ENCODE measurements around the gene RAD51B. TPM values are rescaled to one million over a fixed set of nuclear protein-coding genes. Genes with fewer than 3 reads are reported as not detected.

The RAD51B gene
- total and polyA plus RNA-seq, 2 of the 13 experiments (the other 11 are each of a cell fraction or from before 2014, with no cell fraction given): 7.0 to 9.5 TPM

DNA sequence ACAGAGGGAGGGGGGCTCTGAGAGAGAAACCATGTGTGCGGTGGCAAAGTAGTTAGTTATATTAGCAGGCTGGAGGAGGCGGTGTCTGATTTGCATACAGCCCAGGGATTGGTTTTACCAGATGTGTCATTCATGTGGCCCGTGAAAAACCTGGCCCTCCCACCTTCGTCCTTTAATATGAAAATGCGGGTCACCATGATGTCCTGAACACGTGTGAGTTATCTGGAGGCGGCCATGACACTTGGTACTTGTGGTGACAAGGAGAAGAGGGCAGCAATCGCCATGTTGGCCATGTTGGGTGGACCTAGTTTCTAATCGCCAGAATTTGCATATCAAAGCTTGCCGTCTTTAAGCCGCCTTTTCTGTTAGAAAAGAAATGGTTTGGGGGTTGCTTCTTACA is 108.8 kb downstream of the RAD51B start:
- no TSS peak for BruUV-seq (replicated peaks)
- Histone ChIP-seq H3K4me3 (replicated peaks in 1 of 3; ENCODE audit: insufficient read depth in 1 of 3, low read depth in 2 of 3, low read length in 3 of 3) (no peak overlapping the region), H3K27me3 (ENCODE audit: control insufficient read depth in 1 of 2, insufficient read depth in 2 of 2, low read length in 2 of 2) (no peaks in the 10 kb centered on the region), H3K27ac (ENCODE audit: extremely low read length, insufficient read depth, low read length) (no peak overlapping the region), H3K4me2 (ENCODE audit: low read depth, low read length) (no peak overlapping the region), H3K36me3 (replicated peaks in 1 of 2; ENCODE audit: control insufficient read depth in 1 of 2, insufficient read depth in 2 of 2, low read length in 2 of 2) (no peaks in the 10 kb centered on the region), H3K4me1 (ENCODE audit: insufficient read depth, low read length) (no peaks in the 10 kb centered on the region), H3K79me2 (ENCODE audit: insufficient read depth, low read length) (no peaks in the 10 kb centered on the region), H3K9me3 (ENCODE audit: low read length) (peaks cover 13% of the 10 kb centered on the region; the same call in 1 of the 2 replicates), H2AFZ (ENCODE audit: low read length) (no peak overlapping the region), H4K20me1 (ENCODE audit: insufficient read depth, low read length) (no peaks in the 10 kb centered on the region), H3K9ac (ENCODE audit: insufficient read depth, low read depth, low read length) (no peak overlapping the region)
- FAIRE-seq (no peak), DNase-seq (ENCODE audit: low spot score) (no peak), ATAC-seq (no peak)
- TF ChIP-seq SETDB1 (CRISPR knock-in tag; IDR thresholded peaks at IDR 0.05; ENCODE audit: borderline replicate concordance): no peak
- TF ChIP-seq, protein P1, sequence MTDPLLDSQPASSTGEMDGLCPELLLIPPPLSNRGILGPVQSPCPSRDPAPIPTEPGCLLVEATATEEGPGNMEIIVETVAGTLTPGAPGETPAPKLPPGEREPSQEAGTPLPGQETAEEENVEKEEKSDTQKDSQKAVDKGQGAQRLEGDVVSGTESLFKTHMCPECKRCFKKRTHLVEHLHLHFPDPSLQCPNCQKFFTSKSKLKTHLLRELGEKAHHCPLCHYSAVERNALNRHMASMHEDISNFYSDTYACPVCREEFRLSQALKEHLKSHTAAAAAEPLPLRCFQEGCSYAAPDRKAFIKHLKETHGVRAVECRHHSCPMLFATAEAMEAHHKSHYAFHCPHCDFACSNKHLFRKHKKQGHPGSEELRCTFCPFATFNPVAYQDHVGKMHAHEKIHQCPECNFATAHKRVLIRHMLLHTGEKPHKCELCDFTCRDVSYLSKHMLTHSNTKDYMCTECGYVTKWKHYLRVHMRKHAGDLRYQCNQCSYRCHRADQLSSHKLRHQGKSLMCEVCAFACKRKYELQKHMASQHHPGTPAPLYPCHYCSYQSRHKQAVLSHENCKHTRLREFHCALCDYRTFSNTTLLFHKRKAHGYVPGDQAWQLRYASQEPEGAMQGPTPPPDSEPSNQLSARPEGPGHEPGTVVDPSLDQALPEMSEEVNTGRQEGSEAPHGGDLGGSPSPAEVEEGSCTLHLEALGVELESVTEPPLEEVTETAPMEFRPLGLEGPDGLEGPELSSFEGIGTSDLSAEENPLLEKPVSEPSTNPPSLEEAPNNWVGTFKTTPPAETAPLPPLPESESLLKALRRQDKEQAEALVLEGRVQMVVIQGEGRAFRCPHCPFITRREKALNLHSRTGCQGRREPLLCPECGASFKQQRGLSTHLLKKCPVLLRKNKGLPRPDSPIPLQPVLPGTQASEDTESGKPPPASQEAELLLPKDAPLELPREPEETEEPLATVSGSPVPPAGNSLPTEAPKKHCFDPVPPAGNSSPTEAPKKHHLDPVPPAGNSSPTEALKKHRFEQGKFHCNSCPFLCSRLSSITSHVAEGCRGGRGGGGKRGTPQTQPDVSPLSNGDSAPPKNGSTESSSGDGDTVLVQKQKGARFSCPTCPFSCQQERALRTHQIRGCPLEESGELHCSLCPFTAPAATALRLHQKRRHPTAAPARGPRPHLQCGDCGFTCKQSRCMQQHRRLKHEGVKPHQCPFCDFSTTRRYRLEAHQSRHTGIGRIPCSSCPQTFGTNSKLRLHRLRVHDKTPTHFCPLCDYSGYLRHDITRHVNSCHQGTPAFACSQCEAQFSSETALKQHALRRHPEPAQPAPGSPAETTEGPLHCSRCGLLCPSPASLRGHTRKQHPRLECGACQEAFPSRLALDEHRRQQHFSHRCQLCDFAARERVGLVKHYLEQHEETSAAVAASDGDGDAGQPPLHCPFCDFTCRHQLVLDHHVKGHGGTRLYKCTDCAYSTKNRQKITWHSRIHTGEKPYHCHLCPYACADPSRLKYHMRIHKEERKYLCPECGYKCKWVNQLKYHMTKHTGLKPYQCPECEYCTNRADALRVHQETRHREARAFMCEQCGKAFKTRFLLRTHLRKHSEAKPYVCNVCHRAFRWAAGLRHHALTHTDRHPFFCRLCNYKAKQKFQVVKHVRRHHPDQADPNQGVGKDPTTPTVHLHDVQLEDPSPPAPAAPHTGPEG (CRISPR knock-in tag; IDR thresholded peaks at IDR 0.05): no peak
- CTCF ChIA-PET (ENCODE audit: low intra/inter-chr PET ratio, low total read pairs): no interaction called here
- in situ Hi-C loops (cut with HindIII; ENCODE audit: extremely low pct_ligation_motif_present, low pct_unique_long_range_greater_than_20kb) (loop anchor here (25.0 kb wide), 1 partner anchor 734 kb away; no protein-coding TSS in a partner anchor), intact Hi-C loops (cut with micrococcal nuclease; ENCODE audit: unreplicated experiment) (no loop called here)
- WGBS (ENCODE audit: low lambda C conversion rate): 88% methylated on average over 11 of the region's 11 CpGs
- POLR2A ChIA-PET: no interaction called here

Measured in HepG2 (cell line).